Loucy (cell line): ENCODE data around the gene PLEKHF1.

ENCODE experiments used
- CTCF ChIP-seq: fragments of 200-600 bp; sonication (generic); conservative IDR thresholded peaks from 2 replicates; pipeline ENCODE4 v1.5.1; 2014; ENCODE audit warnings: mild to moderate bottlenecking, antibody characterized with exemption, low read length
- EZH2phosphoT487 ChIP-seq: fragments of 200-600 bp; IDR thresholded peaks from 2 replicates; pipeline ENCODE4 v1.6.1; 2018; ENCODE audit warnings: antibody characterized with exemption, mild to moderate bottlenecking, moderate library complexity, borderline replicate concordance

GRCh38 chr19:29651622-29652394 lies 13.5 kb upstream of the PLEKHF1 start:
- TF ChIP-seq CTCF (no peak), EZH2phosphoT487 (no peak)
